ENCODE data around the gene EHMT1.
"Not testable (repeated sequence)": the region's sequence is repeated elsewhere in the genome, so short reads cannot be mapped to it uniquely, and the experiment has no call there.

Gene EHMT1

DNA sequence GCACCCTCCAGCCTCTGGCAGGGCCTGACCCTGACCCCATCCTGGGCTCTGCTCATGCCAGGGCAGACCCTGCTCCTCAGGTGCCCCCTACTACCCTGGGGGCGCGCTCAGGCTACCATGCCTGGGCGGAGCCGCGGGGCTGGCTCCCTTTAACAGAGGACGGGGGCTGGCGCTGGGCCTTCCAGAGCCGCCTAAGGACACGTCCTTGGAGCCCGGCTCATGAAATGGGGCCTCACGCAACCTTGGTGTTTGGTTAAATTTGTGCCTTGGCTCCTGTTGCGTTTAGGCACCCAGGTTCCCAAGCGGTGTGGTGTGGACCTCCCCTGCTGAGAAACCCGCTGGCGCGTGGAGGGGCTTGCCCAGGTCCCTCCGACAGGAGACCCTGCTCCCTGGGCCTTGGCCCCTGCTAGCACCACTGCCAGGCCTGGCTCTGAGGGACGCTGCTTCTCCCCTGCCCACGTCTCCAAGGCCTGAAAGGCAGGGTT is 3.4 kb upstream of the EHMT1 start:
- DNase-seq (ENCODE audit: low read depth) = no peak

DNA sequence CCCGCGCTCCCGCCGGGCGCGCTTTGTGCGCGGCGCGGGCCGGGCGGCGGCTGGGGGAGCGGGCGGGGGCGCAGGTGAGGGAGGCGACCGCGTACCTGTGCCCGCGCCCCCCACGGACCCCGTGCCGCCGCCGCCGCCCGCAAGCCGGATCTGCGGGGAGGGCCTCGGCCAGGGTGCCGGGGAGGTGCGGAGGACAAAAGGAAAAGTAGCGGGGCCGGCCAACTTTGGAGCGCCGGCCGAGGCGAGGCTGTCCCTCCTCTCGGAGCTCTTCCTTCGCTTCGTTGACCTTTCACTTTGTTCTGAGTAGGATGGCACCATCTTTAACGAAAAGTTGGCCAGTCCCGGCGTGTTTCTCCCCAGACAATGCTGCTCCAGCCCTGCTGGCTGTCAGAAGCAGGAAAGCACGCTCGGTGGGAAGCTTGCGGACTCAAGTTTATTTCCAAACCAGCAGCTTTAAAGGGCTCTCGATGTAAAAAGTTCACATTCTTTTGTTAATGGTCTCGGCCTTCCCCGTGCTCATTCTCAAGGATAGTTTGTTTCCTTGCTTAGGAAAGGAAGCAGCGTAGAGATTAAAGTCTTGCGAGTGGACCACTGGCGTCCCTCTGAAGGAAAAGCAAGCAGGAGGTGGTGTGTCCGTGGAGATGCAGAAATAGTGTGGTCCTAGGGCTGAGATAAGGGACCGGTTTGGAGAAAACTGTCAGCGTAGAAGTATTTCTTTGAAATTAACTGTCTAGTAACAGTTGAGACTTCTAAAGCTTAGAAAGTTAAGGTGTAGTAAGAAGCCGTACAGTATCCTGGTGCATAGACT is 639 bp downstream of the EHMT1 start:
- peak; percentile 13 for DNase-seq (ENCODE audit: low read depth)

GRCh38 chr9:137620048-137620405 is 1.2 kb downstream of the EHMT1 start:
- DNase-seq (ENCODE audit: low read depth) = no peak

DNA sequence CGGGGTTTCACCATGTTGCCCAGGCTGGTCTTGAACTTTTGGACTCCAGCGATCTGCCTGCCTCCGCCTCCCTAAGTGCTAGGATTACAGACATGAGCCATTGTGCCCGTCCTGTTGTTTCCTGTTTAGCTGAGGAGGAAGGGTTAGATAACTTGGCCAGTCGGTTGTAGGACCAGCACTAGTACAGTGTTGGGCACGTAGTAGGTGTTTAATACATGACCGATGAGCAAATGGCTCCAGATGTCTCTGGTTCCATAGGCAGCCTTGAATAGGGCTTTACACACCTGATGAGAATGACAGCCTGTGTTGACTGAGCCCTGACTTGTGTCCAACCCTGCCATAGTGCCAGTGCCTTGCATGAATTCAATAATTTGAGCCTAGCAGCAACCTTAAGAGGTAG is 1.8 kb downstream of the EHMT1 start:
- no peak for DNase-seq (ENCODE audit: low read depth)

DNA sequence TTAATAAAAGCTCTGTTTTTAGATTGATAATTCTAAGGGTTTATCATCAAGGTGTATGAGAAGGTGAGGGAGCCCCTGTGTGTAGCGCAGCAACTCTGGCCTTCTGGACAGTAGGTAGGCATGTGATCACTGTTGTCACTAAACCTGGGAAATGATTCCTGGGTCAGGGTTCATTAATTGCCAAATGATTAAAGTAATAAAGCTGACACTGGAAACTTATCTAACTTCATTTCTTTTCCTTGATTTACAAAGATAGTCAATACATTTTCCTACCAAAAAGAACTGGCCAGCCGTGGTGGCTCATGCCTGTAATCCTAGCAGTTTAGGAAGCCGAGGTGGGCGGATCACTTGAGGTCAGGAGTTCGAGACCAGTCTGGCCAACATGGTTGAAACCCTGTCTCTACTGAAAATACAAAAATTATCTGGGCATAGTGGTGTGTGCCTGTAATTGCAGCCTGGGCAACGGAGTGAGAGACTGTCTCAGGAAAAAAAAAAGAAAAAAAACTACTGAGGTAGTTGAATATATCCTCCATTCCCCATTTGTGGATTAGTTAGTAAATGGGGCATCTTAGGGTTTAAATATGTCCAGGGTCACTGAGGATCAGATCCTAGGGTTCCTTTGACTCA is 2.4 kb downstream of the EHMT1 start:
- no peak for DNase-seq (ENCODE audit: low read depth)

- not testable (repeated sequence) for DNase-seq (ENCODE audit: low read depth)
Measured at GRCh38 chr9:137622211-137622610, 3.4 kb downstream of the EHMT1 start.

DNA sequence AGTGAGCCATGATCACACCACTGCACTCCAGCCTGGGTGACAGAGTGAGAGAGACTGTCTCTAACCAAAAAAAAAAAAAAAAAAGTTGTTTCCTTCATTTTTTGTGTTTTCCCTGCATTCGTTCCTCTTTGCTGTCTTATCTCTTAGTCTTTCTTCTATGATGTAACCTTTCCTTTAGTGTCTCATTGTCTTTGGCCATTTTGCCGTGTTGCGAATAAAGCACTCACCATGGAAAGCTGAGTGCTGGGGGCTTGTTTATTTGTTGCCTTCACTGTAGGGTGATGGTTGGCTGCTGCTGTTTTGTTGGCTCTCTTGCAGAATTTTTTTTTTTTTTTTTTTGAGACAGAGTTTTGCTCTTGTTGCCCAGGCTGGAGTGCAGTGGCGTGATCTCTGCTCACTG is 7.7 kb downstream of the EHMT1 start:
- DNase-seq (ENCODE audit: low read depth) = no peak

GRCh38 chr9:137627406-137627805 is 8.6 kb downstream of the EHMT1 start:
- not testable (repeated sequence) for DNase-seq (ENCODE audit: low read depth)

DNA sequence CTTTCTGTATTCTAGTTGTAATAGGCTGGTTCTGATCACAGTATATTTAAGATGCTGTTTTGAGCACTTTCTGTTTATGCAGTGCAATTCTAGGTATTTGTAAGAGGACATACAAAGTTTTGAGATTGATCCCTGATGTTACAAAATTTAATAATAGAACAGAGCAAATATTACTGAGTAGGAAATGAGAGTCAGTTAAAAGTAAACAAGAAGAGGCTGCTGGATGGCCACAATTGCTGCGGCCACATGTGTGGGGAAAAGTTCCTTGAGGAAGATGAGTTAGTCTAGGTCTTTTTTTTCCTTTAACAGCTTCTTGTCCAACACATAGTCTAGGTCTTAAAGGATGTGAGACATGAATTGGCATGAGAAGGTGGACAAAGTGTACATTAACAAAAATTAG is 11.3 kb downstream of the EHMT1 start:
- DNase-seq (ENCODE audit: low read depth) = no peak

DNA sequence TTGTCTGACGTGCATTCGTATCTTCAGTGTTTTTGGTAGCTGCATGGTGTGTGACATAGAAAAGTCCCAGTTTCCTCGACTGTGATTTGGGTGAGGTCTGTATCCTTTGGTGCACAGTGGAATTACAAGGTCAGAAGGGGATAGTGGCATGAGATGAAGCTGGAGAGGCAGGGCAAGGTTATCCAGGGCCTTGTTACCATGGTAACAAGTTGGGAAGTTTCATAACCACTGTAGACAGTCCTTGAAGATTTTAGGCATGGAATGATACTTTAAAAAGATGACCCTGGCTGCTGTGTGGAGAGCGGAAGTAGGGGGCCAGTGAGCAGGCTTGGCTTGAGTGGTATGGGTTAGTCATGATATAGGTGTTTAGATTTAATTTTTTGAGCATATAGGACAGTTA is 11.9 kb downstream of the EHMT1 start:
- DNase-seq (ENCODE audit: low read depth) = no peak

DNA sequence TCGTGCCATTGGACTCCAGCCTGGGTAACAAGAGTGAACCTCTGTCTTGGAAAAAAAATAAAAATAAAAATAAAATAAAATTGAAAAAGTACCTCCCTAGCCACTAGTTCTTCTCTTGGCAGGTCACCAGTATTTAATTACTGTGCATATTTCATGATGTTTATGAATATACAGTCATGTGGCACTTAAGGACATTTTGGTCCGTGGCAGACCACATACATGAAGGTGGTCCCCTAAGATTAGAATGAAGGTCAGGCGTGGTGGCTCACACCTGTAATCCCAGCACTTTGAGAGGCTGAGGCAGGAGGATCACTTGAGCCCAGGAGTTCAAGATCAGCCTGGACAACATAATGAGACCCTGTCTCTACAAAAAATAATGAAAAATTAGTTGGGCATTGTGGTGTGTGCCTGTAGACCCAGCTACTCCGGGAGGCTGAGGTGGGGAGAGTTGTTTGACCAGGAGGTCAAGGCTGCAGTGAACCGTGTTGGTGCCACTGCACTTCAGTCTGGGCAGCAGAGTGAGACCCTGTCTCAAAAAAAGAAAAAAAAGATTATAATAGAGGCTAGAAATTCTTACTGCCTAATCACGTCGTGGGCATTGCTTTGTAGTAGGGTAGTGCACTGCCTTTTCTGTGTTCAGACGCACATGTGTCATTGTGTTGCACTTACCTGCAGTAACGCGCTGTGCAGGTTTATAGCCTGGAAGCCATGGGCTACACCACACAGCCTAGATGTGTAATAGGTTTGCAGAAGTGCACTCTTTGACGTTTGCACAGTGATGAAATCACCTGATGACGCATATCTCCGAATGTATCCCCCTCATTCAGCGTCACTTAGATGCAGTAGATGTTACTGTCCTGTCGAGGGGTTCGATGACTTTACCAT is 12.8 kb downstream of the EHMT1 start:
- no peak for DNase-seq (ENCODE audit: low read depth)

DNA sequence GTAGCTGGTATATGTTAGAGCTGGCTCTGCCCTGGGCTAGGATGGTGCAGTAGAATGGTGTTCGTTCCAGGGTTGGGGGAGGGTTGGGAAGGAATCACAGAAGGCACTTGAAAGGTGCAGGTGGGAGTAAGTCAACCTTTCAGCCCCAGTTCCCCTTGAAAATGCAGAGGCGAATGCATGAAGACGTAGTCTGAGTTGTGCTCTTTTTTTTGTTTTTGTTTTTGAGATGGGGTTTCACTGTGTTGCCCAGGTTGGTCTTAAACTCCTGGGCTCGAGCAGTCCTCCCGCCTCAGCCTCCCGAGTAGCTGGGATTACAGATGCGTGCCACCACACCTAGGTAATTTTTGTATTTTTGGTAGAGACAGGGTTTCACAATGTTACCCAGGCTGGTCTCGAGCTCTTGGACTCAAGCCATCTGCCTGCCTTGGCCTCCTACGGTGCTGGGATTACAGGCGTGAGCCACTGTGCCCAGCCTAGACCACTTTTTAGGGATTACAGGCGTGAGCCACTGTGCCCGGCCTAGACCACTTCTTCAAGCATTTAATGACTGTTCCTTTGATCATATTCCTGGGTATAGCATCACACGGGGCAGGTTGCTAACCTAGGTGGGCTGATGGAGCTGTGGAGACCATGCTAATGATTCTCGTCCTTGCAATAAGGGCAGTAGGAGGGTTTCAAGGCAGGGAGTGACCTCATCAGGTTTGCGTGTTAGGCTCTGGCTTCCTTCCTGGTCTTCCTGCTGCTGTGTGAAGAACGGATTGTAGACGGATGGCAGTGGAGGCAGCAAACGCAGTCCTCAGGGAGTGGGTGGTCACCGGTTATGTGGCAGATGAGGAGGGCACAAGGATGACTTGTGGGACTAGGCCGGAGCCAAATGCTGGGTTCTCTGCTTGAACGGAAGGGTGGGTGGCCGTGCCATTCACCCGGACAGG is 13.7 kb downstream of the EHMT1 start:
- DNase-seq (ENCODE audit: low read depth) = no peak

GRCh38 chr9:137634016-137634415 is 15.2 kb downstream of the EHMT1 start:
- DNase-seq (ENCODE audit: low read depth) = no peak

DNA sequence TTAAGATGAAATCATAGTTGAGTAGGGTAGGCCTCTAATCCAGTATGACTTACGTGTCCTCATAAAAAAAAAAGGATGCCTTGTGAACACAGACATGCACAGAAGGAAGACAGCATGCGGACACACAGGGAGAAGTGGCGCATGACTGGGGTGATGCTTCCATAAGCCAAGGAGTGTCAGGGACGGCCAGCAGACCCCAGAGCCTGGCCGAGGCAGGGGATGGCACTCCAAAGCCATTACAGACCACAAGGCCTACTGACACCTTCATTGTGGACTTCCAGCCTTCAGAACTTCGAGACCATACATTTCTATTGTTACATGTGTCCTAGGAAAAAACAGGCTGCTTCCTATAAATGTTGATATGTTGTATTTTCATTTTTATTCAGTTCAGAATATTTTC is 19.9 kb downstream of the EHMT1 start:
- DNase-seq (ENCODE audit: low read depth) = no peak

GRCh38 chr9:137639303-137640051 is 20.7 kb downstream of the EHMT1 start:
- DNase-seq (ENCODE audit: low read depth) = no peak

GRCh38 chr9:137640862-137641261 is 22.1 kb downstream of the EHMT1 start:
- DNase-seq (ENCODE audit: low read depth) = no peak

DNA sequence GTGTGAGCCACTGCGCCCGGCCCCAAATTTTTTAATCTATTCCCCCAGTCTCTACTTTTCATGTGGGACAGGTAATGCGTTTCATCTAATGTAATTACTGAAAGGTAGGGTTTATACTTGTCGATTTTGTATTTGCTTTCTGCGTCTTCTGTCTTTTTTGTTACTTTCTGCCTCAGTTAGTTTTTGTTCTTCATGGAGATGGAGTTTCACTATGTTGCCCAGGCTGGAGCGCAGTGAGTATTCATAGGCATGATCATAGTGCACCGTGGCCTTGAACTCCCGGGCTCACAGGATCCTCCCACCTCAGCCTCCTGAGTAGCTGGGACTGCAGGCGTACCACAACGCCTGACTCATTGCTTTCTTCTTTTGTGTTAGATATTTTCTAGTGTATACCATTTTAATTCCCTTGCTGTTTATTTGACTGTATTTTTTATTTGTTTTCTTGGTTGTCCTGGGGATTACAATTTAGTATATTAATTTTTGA is 23.4 kb downstream of the EHMT1 start:
- DNase-seq (ENCODE audit: low read depth) = no peak

DNA sequence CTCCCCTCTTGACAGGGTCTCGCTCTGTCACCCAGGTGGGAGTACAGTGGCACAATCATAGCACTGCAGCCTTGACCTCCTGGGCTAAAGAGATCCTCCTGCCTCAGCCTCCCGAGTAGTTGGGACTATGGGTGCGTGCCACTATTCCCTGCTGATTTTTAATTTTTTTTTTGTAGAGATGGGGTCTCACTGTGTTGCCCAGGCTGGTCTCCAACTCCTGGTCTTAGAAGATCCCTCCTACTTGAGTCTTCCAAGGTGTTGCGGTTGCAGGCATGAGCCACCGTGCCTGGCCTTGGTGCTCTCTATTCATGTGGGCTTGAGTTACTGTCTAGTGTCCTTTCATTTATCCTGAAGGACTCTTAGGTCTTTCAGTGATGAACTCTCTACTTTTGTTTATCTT is 24.1 kb downstream of the EHMT1 start:
- no peak for DNase-seq (ENCODE audit: low read depth)

DNA sequence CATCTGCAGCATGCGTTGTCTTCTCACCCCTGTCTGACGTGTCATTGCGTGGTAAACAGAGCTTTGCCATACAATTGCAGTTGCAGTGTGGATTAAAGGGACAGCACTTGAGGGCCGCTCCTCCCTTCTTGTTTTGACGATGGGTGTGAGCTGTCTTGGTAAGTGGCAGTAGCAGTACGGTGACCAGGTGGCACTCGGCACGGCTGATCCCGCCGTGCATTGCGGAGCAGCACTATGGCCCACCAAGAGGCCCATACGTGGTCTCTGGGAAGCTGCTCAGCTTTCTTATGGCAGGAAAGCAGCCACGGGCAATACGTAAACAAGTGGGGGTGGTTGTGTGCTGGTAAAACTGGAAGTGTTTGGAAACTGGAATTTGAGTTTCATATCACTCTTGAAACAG is 25.1 kb downstream of the EHMT1 start:
- no peak for DNase-seq (ENCODE audit: low read depth)

DNA sequence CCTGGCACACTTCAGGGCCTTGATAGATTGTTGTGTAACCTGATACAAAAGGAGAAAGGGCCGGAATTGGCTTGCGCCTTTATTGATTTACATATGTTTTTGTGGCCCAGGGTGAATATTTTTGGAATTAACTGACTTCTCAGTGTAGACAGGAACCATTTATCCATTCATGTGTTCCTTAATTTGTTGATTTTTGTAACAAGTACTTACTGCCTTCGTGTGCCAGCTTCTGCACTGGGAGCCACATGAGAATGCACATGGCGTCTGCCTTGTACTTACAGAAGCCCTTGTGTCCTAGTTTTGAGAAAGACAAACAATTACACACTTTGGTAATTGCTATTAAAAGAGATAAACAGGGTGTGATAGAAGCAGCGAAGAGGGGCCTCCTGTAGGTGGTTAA is 26.4 kb downstream of the EHMT1 start:
- DNase-seq (ENCODE audit: low read depth) = no peak

DNA sequence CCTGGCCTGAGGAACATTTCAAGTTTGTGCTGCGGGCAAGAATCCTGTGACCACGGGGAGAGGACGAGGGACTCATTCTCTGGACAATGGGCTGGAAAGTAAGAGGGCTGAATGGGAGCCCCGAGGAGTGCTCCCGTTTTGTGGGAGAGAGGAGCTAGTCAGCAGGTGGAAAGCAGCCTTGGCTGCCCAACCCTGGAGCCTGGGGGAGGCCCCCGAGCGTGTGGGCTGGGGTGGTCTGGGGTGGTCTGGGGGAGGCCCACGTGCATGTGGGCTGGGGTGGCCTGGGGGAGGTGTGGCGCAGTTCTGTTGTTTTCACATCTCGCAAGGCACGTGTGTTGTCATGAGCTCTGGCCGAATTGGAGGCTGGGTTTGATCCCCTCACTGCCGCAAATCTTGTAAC is 27.5 kb downstream of the EHMT1 start:
- DNase-seq (ENCODE audit: low read depth) = no peak

All from activated T-helper 9 cell treated with anti-CD3 and anti-CD28 coated beads, Interleukin-2, amount 50 U/mL, for 16 hours (primary cell).